Measurements from ENCODE around the gene MINDY4. TPM values are rescaled to one million over a fixed set of nuclear protein-coding genes. Genes with fewer than 3 reads are reported as not detected.

MINDY4 gene
- total RNA-seq, 1 donor, result 0.21 TPM

GRCh38 chr7:30840141-30841024, 69.2 kb downstream of the MINDY4 start:
- no peaks in the 10 kb centered on the region for H3K4me1 ChIP-seq (ENCODE audit: insufficient read depth, low read length)
- no peaks in the 10 kb centered on the region for H3K27me3 ChIP-seq (ENCODE audit: insufficient read depth, low read length)
- H3K4me3 ChIP-seq (ENCODE audit: low read length), result no peak overlapping the region
- no peaks in the 10 kb centered on the region for H3K9me3 ChIP-seq (ENCODE audit: low read depth, low read length)

GRCh38 chr7:30841025-30841735, 70.0 kb downstream of the MINDY4 start:
- no peak overlapping the region for H3K4me3 ChIP-seq (ENCODE audit: low read length)
- no peaks in the 10 kb centered on the region for H3K27me3 ChIP-seq (ENCODE audit: insufficient read depth, low read length)
- H3K4me1 ChIP-seq (ENCODE audit: insufficient read depth, low read length), result no peaks in the 10 kb centered on the region
- no peaks in the 10 kb centered on the region for H3K9me3 ChIP-seq (ENCODE audit: low read depth, low read length)

- Histone ChIP-seq H3K4me1 (ENCODE audit: insufficient read depth, low read length) (no peaks in the 10 kb centered on the region), H3K4me3 (ENCODE audit: low read length) (no peak overlapping the region), H3K27me3 (ENCODE audit: insufficient read depth, low read length) (no peaks in the 10 kb centered on the region), H3K9me3 (ENCODE audit: low read depth, low read length) (no peaks in the 10 kb centered on the region)
Measured at GRCh38 chr7:30841801-30842541, 70.8 kb downstream of the MINDY4 start.

GRCh38 chr7:30842542-30843451, 71.6 kb downstream of the MINDY4 start:
- Histone ChIP-seq H3K4me3 (ENCODE audit: low read length) (no peak overlapping the region), H3K27me3 (ENCODE audit: insufficient read depth, low read length) (no peaks in the 10 kb centered on the region), H3K4me1 (ENCODE audit: insufficient read depth, low read length) (no peaks in the 10 kb centered on the region), H3K9me3 (ENCODE audit: low read depth, low read length) (no peaks in the 10 kb centered on the region)

- Histone ChIP-seq H3K9me3 (ENCODE audit: low read depth, low read length) (no peaks in the 10 kb centered on the region), H3K4me1 (ENCODE audit: insufficient read depth, low read length) (no peaks in the 10 kb centered on the region), H3K27me3 (ENCODE audit: insufficient read depth, low read length) (no peaks in the 10 kb centered on the region), H3K4me3 (ENCODE audit: low read length) (no peak overlapping the region)
Measured at GRCh38 chr7:30843741-30844482, 72.7 kb downstream of the MINDY4 start.

- Histone ChIP-seq H3K27me3 (ENCODE audit: insufficient read depth, low read length) (no peaks in the 10 kb centered on the region), H3K4me1 (ENCODE audit: insufficient read depth, low read length) (no peaks in the 10 kb centered on the region), H3K4me3 (ENCODE audit: low read length) (no peak overlapping the region), H3K9me3 (ENCODE audit: low read depth, low read length) (no peaks in the 10 kb centered on the region)
Measured at GRCh38 chr7:30844483-30844874, 73.3 kb downstream of the MINDY4 start.

GRCh38 chr7:30844916-30845315, 73.7 kb downstream of the MINDY4 start:
- Histone ChIP-seq H3K27me3 (ENCODE audit: insufficient read depth, low read length) (no peaks in the 10 kb centered on the region), H3K4me3 (ENCODE audit: low read length) (no peak overlapping the region), H3K4me1 (ENCODE audit: insufficient read depth, low read length) (no peaks in the 10 kb centered on the region), H3K9me3 (ENCODE audit: low read depth, low read length) (no peaks in the 10 kb centered on the region)

GRCh38 chr7:30845426-30846135, 74.4 kb downstream of the MINDY4 start:
- no peaks in the 10 kb centered on the region for H3K9me3 ChIP-seq (ENCODE audit: low read depth, low read length)
- H3K27me3 ChIP-seq (ENCODE audit: insufficient read depth, low read length), result no peaks in the 10 kb centered on the region
- no peaks in the 10 kb centered on the region for H3K4me1 ChIP-seq (ENCODE audit: insufficient read depth, low read length)
- no peak overlapping the region for H3K4me3 ChIP-seq (ENCODE audit: low read length)

GRCh38 chr7:30846378-30846777, 75.2 kb downstream of the MINDY4 start:
- H3K4me3 ChIP-seq (ENCODE audit: low read length), result no peak overlapping the region
- no peaks in the 10 kb centered on the region for H3K4me1 ChIP-seq (ENCODE audit: insufficient read depth, low read length)
- H3K27me3 ChIP-seq (ENCODE audit: insufficient read depth, low read length), result no peaks in the 10 kb centered on the region
- no peaks in the 10 kb centered on the region for H3K9me3 ChIP-seq (ENCODE audit: low read depth, low read length)

- H3K4me3 ChIP-seq (ENCODE audit: low read length), result no peak overlapping the region
- H3K27me3 ChIP-seq (ENCODE audit: insufficient read depth, low read length), result no peaks in the 10 kb centered on the region
- no peaks in the 10 kb centered on the region for H3K4me1 ChIP-seq (ENCODE audit: insufficient read depth, low read length)
- H3K9me3 ChIP-seq (ENCODE audit: low read depth, low read length), result no peaks in the 10 kb centered on the region
Measured at GRCh38 chr7:30848121-30848855, 77.1 kb downstream of the MINDY4 start.

- no peaks in the 10 kb centered on the region for H3K9me3 ChIP-seq (ENCODE audit: low read depth, low read length)
- no peaks in the 10 kb centered on the region for H3K4me1 ChIP-seq (ENCODE audit: insufficient read depth, low read length)
- H3K27me3 ChIP-seq (ENCODE audit: insufficient read depth, low read length), result no peaks in the 10 kb centered on the region
- no peak overlapping the region for H3K4me3 ChIP-seq (ENCODE audit: low read length)
Measured at GRCh38 chr7:30849565-30849964, 78.3 kb downstream of the MINDY4 start.

GRCh38 chr7:30850426-30850825, 79.2 kb downstream of the MINDY4 start:
- no peaks in the 10 kb centered on the region for H3K4me1 ChIP-seq (ENCODE audit: insufficient read depth, low read length)
- no peaks in the 10 kb centered on the region for H3K9me3 ChIP-seq (ENCODE audit: low read depth, low read length)
- no peaks in the 10 kb centered on the region for H3K27me3 ChIP-seq (ENCODE audit: insufficient read depth, low read length)
- no peak overlapping the region for H3K4me3 ChIP-seq (ENCODE audit: low read length)
